HG03280 (cell line): ENCODE measurements around the gene VNN1.
"Not testable (repeated sequence)": the region's sequence is repeated elsewhere in the genome, so short reads cannot be mapped to it uniquely, and the experiment has no call there.

Source experiments
- ATAC-seq: cut with Tn5 transposase; IDR thresholded peaks from one replicate; pipeline ENCODE4 v1.9.1; 2021; ENCODE audit warnings: mild to moderate bottlenecking, moderate library complexity; ENCODE audit not compliant: unreplicated experiment

The VNN1 gene

DNA sequence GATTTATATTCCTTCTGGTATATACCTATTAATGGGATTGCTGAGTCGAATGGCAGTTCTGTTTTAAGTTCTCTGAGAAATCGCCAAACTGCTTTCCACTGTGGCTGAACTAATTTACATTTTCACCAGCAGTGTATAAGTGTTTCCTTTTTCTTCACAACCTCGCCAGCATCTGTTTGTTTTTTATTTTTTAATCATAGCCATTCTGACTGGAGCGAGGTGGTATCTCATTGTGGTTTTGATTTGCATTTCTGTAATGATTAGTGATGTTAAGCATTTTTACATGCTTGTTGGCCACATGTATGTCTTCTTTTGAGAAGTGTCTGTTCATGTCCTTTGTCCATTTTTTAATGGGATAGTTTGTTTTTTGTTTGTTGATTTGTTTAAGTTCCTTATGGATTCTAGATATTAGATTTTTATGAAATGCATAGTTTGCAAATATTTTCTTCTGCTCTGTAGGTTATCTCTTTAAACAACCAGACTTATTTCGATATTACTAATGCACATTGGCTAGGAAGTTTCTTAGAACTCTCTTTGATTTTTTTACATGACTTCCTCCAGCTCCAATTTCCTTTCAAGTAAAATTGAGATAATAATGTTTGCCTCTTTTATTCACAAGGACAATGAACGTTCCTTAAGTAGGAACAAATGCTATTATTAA is 12.2 kb upstream of the VNN1 start:
- no peak for ATAC-seq

- ATAC-seq = no peak
Measured at GRCh38 chr6:132725471-132725870, 11.6 kb upstream of the VNN1 start.

- no peak for ATAC-seq
Measured at GRCh38 chr6:132719736-132720448, 6.0 kb upstream of the VNN1 start.

DNA sequence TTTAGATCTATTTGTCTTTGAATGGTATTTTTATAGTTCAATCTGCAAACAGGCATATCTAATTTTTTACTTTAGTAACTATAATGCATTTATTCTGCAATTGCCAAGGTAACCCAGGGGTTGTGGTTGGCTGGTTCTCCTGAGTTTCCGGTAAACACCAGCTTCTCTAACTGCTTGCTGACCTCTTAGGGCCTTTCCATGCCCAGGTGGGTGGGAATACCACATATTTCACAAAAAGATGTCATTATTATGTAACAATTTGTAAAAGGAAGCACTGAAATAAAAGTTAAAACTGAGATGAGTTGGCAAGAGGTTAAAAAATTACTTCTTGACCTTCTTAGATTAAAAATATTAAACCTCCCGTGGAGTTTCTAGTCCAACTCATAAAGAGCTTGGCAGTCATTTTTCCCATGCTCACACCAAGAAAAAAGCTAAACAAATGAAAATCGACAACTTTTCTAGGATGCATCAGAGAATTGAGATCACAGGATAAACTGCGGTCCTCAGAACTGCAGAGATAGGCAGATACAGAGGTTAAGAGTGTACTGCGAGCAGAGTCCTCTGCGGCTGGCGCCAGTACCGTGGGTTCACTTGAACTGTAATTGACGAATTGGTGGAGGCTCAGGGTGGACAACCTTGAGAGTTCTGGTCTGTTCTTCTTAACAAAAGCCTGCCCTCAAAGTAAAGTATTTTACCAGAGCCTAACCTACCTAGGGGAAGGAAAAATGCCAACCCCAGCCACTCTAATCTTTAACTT is 2.2 kb upstream of the VNN1 start:
- no peak for ATAC-seq

DNA sequence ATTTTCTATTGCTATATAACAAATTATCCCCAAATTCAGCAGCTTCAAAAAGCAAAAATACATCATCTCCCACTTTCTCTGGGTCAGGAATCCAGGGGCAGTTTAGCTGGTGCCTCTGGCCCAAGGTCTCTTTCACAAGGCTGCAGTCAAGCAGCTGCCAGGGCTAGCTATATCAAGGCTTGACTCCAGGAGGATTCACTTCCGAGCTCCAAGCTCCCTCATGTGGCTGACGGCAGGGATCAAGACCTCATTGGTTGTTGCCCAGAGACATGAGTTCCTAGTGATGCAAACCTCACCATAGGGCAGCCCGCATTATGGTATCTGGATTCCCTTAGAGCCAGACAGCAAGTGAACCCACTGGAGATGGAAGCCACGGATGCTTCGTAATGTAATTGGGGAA is 1.3 kb upstream of the VNN1 start:
- ATAC-seq = no peak

GRCh38 chr6:132714160-132714559 is 305 bp upstream of the VNN1 start:
- no peak for ATAC-seq

DNA sequence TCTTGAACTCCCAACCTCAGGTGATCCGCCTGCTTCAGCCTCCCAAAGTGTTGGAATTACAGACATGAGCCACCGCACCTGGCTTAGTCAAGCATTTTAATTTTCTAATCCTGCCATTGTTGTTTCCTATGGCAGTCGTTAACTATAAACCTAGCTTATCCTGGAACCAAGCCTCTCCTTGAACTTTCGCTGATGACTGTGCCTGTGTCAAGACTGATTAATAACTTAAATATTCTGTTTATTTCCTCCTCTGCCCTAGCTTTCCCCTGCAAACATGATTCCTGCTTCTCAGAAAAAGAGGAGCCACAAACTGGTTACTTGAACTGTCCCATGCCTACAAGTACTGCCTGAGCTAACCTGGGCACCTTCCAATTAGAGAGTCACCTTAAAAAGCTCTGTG is 1.5 kb downstream of the VNN1 start:
- no peak for ATAC-seq

DNA sequence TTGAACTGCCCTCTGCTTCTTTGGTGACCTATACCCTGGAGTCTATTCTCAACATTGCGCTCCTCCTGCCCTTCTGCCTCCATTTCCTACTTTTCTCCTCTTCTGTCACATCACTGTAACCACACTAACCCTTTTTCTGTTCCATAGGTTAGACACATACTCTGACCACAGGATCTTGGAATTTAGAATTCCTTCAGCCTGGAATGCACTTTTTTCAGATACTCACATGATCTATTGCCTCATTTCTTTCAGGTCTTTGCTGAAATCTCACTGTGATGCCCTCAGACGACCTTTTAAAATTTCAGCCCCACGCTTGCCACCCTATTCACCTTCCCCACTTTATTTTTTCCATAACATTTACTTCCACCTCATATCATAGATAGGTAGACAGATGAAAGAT is 5.1 kb downstream of the VNN1 start:
- ATAC-seq = no peak

- ATAC-seq = no peak
Measured at GRCh38 chr6:132708002-132708401, 5.9 kb downstream of the VNN1 start.

DNA sequence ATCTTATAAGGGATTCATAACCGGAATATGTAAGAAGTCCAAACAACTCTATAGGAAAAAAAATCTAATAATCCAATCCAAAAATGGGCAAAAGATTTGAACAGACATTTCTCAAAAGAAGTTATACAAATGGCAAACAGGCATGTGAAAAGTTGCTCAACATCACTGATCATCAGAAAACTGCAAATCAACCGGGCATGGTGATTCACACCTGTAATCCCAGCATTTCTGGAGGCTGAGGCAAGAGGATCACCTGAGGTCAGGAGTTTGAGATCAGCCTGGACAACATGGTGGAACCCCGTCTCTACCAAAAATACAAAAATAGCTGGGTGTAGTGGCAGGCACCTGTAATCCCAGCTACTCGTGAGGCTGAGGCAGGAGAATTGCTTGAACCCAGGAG is 7.1 kb downstream of the VNN1 start:
- not testable (repeated sequence) for ATAC-seq

DNA sequence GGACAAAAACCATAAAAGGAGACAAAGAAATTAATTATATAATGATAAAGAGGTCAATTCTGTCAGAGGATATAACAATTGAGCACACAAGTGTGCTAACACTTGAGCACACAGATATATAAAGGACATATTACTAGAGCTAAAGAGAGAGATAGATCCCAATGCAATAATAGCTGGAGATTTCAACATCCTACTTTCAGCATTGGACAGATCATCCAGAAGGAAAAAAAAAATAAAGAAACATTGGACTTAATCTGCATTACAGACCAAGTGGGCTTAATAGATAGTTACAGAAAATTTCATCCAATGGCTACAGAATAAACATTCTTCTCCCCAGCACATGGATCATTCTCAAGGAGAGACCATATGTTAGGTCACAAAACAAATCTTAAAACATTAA is 9.9 kb downstream of the VNN1 start:
- no peak for ATAC-seq

DNA sequence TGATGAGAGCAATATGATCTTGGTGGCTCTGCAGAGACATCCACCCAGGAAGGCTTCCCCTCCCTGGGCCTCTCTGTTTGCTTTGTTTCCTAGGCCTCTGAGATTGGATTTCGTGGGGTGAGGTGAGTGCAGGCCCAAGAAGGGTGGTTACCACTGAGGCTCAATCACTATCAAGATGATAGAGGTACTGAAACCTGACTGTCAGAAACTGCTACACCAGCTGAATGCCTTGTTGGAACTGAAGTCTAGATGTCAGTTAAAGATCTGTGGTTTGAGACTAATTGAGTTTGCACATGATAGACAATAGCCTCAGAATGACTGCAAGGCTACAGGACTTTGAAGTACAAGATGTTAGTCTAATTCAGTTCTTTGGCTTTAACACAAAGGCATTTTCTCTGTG is 15.2 kb downstream of the VNN1 start:
- no peak for ATAC-seq

- ATAC-seq = no peak
Measured at GRCh38 chr6:132695773-132696172, 18.1 kb downstream of the VNN1 start.

GRCh38 chr6:132693478-132693877 is 20.4 kb downstream of the VNN1 start:
- ATAC-seq = no peak

GRCh38 chr6:132690678-132691077 is 23.2 kb downstream of the VNN1 start:
- ATAC-seq = no peak

DNA sequence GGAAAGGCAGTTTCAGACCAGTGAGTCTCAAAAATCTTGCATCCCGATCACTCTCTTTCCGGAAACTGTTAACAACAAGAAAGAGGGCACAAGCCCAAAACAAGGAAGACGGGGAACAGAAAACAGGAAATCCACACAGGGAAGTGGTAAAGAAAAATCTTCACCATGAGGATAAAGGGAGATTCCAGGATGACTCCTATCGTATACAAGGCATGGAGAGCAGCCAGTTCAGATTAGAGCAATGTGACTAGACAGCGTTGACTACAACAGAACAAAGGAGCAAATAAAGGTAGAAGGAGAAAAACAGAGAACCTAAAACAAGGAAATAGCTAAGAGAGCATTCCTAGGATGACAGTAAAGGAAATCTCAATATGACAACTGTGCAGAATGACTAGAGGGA is 26.5 kb downstream of the VNN1 start:
- no peak for ATAC-seq

GRCh38 chr6:132686531-132686930 is 27.3 kb downstream of the VNN1 start:
- ATAC-seq = no peak

GRCh38 chr6:132685009-132685408 is 28.8 kb downstream of the VNN1 start:
- no peak for ATAC-seq

GRCh38 chr6:132684272-132684671 is 29.6 kb downstream of the VNN1 start:
- no peak for ATAC-seq

GRCh38 chr6:132683543-132683942 is 30.3 kb downstream of the VNN1 start:
- ATAC-seq = no peak

- not testable (repeated sequence) for ATAC-seq
Measured at GRCh38 chr6:132679094-132679493, 34.8 kb downstream of the VNN1 start.

- no peak for ATAC-seq
Measured at GRCh38 chr6:132675749-132676148, 38.1 kb downstream of the VNN1 start.
